HUDEP-2 (cell line): ENCODE data around the gene TNIK.

Experiments
- DNase-seq, 76 experiments: peaks; one replicate each; lab custom pipeline; 2025; ENCODE audit not compliant: unreplicated experiment in 76 of 76; lab: John Stamatoyannopoulos, UW

TNIK gene

DNA sequence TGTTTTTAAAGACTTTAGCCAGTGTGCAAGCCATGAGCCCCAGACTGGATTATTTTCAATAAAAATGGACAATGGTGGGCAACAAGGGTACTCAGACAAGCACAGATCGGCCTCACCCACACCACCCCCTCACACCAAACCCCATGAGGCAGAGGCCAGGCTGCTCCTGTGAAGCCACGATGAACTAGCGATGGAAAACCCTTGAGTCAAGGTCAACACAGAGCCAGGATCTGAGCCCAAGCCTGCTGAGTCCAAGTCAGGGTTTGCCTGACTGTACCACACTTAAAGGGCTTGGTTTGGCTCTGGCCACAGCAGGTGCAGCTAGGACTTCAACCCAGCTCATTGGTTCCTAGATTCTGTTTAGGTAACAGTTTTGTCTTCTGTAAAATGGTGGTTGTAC, 302.2 kb downstream of the TNIK start:
- DNase-seq: no peak

GRCh38 chr3:171157286-171157685, 302.9 kb downstream of the TNIK start:
- DNase-seq: no peak

- DNase-seq: peak in 27 of 76 experiments; percentile 2 to 36 (median 18)
Observed at GRCh38 chr3:171156401-171157010, 303.7 kb downstream of the TNIK start.

- no peak for DNase-seq
Observed at GRCh38 chr3:171155122-171155700, 305.0 kb downstream of the TNIK start.

GRCh38 chr3:171150945-171151344, 309.3 kb downstream of the TNIK start:
- no peak for DNase-seq

DNA sequence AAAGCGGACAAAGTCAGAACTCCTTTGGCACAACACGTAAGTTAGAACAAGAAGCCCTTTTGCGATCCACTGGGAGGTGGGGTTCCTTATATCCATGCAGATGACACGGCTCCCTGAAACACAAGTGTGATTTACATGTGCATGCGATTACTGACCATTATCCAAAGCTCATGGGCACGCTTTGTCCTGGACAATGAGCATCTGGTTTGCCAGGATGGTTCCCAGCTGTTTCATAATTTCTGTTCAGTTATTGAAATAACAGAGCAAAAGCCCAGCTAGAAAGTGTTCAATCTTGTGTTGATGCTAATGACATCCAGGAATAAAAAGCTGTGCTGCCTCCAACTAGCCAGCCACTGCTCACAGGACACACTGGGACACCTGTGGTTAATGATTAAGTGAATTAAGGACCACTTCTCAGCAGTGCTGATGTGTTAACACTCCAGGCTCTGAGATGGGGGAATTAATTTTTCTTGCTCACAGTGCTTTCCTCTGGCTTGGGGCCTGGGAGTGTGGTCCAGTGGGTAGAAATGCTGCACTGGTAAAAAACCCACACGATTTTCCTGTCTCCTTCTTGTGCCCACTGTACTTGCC, 310.6 kb downstream of the TNIK start:
- no peak for DNase-seq

DNA sequence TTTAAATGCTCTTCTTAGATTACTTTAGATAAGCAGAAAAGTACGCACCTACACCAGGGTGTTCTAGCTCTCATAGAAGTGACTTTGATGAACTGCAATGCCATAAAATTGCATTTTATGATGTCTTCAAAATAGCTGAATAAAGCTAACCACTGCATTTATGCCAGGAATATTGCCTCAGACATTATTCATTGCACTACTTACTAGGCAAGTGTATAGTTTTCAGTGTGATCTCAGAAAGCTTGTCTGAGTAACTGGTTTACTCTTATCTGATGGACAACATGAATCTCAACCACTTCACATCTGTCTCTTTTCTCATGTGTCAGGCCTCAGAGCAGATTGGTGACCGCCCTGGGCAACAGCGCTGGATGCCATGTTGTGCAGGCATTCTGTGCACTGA, 314.4 kb downstream of the TNIK start:
- DNase-seq: no peak

DNA sequence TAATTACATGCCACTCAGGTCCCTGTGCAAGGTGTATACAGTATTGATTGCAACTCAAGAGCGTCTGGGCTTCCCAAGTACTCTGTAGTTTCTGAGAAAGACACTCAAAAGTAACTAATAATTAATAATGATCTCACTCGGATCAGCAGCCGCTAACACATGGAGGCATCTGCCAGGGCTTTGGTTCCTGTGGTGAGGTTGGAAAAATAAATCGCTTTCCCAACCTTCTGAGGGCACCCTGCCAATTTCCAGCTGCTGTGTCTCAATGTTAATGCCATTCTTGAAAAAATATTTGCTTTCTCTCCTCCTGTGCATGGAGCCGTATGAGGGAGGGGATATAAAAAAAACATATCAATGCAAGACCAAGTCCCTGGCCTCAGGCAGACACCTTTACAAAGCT, 317.2 kb downstream of the TNIK start:
- no peak for DNase-seq

DNA sequence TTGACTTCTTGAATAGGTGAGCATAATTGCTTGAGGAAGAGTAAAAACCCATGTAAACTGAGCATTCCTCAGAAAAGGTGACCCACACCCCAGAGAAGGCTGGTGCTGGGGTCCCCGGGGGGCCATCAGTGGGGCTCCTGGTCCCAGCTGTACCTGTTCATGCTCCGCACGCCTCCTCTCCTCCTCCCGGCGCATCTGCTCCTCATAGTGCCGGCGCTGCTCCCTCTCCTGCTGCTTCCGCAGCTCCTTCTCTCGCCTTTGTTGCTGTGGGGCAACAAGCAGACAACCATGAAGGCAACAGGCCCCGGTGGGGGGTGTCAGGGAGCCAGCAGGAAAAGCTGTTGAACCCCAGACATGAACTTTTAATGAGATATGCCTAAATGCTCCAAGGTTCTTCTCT, 320.0 kb downstream of the TNIK start:
- DNase-seq: no peak

DNA sequence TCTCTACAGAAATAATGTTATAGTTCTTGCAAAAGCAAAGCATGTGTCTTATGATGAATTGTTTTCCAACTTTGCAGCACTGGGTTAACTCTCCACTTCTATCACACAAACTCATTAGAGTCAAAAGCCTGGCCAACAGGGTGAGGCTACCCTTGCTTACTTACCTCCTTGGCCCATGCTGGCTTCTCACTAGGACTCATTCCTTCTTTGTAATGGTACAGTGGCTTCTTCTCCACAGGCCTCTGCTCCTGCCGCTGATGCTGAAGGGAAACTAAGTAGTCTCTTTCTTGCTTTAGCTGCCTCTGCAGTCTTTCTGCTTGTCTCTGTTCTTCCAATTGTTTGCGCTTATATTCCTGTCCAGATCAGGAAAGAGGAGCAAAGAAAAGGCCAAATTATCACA, 322.2 kb downstream of the TNIK start:
- no peak for DNase-seq

DNA sequence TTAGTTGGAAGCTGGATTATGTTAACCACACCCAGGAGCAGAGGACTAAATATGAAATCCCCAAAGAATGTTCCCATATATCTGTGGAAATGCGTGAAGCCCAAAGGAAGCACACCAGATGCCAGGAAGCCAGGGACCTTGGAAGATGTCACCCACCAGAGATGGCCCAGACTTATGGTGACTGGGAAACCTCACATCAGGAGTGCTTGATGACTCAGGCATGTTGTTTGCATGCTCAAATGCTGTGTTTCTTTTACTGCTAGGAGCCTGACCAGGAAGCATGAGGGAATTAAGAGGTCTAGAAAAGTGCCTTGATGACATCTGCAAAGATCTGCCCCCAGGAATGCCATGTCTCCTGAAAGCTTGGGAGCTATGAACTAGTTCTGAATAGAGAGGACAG, 324.7 kb downstream of the TNIK start:
- no peak for DNase-seq

DNA sequence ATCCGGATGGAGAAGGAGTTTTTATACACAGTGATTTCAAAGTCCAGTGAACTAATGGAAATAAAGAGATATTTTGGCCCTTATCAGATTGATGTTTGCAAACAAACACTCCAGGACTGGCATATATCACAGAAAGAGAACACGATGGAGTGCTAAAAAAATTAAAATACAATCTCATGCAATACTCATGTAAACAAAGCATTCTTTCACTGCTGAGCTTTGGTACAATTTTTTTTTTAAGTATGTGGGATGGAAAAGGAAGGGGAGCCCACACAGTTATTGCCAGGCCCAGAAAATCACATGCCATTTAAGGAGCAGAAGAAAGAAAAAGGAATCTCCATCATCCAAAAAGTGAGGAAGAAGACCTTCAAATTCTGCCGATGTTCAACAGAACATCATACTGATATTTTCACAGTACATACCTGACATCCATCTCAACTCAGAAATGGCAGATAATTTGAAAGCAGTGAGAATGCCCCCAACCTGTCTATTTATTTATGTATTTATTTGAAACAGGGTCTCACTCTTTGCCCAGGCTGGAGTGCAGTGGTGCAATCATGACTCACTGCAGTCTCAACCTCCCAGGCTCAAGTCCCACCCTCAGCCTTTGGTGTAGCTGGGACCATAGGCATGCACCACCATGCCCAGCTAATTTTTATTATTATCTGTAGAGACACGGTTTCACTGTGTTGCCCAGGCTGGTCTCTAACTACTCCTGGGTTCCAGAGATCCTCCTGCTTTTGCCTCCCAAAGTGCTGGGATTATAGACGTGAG, 326.2 kb downstream of the TNIK start:
- no peak for DNase-seq

GRCh38 chr3:171133337-171133736, 326.9 kb downstream of the TNIK start:
- no peak for DNase-seq

DNA sequence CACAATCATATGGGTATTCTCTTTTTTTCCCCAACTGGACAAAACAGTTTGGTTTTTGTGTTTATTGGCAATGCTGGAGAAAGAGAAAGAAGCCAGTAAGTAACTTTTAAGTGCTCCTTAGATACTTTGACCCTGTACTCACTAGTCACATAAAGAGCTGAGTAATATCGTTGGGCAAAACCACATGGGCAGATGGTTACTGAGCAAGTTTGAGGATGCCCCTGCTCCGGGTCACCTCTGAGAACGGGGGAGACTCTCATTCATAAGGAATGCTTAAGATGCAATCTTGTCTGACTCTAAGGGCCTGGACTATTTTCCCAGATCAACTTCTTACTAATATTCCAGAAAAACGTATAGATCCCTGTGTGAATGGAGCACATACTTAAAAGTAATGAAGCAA, 327.3 kb downstream of the TNIK start:
- DNase-seq: no peak

GRCh38 chr3:171129827-171130226, 330.4 kb downstream of the TNIK start:
- no peak for DNase-seq

DNA sequence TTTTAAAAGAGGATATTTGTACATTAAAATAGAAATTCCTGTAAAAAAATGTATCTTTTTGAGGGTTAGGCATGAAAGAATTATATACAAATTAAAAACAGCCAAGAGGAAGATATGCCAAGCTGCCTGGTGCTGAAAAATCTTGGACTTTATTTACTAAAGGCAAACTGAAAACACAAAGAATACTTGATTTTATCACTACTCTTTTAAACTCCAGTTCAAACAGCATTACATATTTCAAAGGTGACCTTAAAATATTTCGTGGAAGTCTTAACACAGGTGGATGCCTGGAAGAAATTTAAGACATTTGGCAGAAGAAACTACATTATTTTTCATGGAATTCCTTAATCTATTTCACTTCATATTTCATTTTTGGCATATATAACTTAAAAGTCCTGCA, 332.6 kb downstream of the TNIK start:
- DNase-seq: no peak

DNA sequence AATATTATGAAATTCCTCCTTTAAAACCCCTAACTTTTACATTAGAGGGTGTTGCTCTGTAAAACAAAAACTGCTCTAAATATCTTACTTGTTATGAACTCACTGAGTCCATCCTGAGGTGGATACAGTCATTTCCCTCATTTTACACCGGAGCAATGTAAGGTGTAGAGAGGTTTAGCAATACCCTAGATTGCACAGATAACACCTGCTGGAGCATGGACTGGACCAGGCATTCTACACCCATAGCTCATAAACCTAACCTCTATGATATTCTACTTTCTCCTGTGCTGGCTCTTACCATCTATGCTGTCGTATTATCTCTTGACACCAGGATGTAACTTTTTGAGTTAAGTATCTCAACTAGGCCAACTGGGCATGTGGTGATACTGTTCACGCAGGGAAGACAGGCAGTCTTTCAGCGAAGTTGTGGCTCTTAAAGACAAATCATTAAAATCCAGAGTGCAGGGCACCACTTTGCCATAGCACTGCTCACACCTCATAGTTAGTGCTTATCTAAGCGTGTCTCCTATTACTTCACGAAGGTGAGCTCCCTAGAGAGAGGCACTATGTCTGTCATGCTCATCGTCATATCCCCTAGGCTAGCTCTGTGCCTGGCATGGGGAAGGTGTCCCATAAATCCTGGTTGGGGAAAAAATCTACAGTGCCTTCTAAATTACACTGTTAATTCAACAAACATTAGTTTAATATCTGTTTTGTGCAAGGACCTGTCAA, 333.6 kb downstream of the TNIK start:
- peak in 7 of 76 experiments; percentile 0 to 32 (median 6) for DNase-seq

DNA sequence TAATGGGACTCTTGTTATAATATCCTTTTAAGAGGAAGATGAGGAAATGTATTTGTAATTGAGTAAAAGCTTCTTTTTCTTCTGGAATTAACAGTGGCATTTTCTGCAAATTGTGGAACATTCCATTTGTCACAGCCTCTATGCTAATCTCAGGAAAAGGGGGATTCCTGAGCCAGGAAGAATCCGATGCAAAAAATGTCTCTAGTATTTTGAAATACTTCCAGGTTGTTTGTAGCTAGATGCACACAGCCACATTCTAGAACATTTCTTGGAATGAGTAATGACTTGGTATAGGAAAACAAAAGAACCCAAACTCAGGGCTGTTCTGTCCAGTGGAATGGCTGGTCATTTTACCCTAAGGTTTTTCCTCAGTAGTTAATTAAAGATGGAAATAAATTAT, 335.2 kb downstream of the TNIK start:
- DNase-seq: no peak

DNA sequence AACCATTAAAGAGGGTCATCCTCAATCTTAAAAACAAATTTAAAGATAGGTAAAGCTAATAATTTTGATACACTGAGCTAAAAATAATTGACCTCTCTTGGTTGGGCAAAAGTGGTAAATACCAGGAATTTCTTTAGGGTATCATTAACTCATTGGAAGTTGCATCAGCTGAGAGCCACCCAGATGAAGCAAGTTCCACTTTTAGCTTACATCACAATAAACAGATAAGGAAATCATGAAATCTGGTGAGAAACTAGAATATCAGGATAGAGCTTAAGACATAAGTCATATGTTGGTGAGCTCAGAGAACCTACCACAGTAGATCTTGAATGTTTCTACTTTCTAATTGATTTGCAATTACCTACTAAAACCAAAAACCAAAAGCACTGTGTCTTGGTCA, 336.3 kb downstream of the TNIK start:
- no peak for DNase-seq

DNA sequence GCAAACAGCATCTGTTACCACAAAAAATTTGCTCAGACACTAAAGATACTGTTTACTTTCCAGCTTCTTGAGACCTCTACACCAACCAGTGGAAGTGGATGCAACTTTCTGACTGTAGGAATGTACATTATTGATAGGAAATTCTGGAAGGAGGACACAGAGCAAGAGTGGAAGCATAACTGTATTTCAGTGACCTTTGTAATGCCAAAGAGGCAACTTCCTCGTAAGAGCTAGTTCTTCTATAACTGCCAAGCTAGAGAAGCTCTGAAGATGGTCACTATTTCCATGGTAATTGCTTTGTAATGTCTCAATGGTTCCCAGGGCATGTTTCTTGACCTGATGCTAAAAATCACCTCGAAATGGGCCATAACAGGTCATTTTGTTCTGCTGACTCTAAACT, 337.3 kb downstream of the TNIK start:
- DNase-seq: no peak

DNA sequence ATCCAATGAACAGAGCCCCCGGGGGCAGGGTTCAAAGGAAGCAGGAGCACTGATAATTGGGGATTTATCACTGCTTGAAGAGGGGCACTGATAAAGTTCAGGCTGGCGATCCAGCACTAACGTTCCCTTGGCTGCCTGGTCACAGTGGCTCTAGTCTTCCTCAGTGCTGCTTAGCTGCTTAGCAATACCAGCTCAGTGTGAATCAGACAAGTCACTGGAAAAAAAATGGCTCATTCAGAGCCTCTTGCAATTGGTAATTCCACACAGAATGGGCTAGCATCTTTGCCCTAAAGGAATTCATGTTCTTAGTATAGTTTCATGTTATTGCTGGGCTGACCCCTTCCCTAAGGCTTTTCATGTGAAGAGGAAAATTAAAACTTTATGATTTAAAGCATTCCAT, 338.0 kb downstream of the TNIK start:
- no peak for DNase-seq
